Ovary (tissue), 3 donors: Measurements from ENCODE around the gene PHKB.

Experiments used
- CTCF ChIP-seq, 3 donors: fragments of 450-650 bp in 2 of 3; fragments of 200-600 bp in 1 of 3; IDR thresholded peaks; one replicate each; pipeline versions ENCODE4 v1.5.1 to v1.8.0; 2016 to 2022; ENCODE audit warnings: antibody characterized with exemption in 3 of 3, mild to moderate bottlenecking in 1 of 3
- EP300 ChIP-seq: sonication (generic); formaldehyde crosslinking; IDR thresholded peaks from one replicate; pipeline ENCODE4 v1.6.1; 2017; ENCODE audit warnings: antibody characterized with exemption
- POLR2A ChIP-seq: fragments of 450-650 bp; IDR thresholded peaks from one replicate; pipeline ENCODE4 v1.6.1; 2017; ENCODE audit warnings: antibody characterized with exemption, mild to moderate bottlenecking, moderate library complexity
- donor health status: DM: no; HTN: no; CAD: no.

- TF ChIP-seq CTCF (IDR thresholded peaks at IDR 0.05), result no peak
- no peak for TF ChIP-seq POLR2A
- TF ChIP-seq EP300, result no peak
Observed at GRCh38 chr16:47724115-47724785, 263.1 kb downstream of the PHKB start.
